Immature natural killer cell (primary cell): Measurements from ENCODE around the gene SLC19A1. TPM values are rescaled to one million over a fixed set of nuclear protein-coding genes. Genes with fewer than 3 reads are reported as not detected.

ENCODE experiments used
- DNase-seq, 3 donors: peaks; one replicate each; pipeline ENCODE4 v3.0.0; 2022; ENCODE audit warnings: mixed read lengths in 1 of 3
- H3K27ac Mint-ChIP-seq, 6 donors: one replicate each; pipeline ENCODE4 v1.8.0; 2020; ENCODE audit warnings: mixed read lengths in 6 of 6, mild to moderate bottlenecking in 5 of 6, inconsistent platforms in 4 of 6, moderate library complexity in 3 of 6
- H3K27me3 Mint-ChIP-seq, 3 donors: one replicate each; pipeline ENCODE4 v1.8.0; 2020 to 2021; ENCODE audit warnings: low read depth in 3 of 3, mild to moderate bottlenecking in 3 of 3, mixed read lengths in 3 of 3, moderate library complexity in 3 of 3, inconsistent platforms in 1 of 3
- H3K36me3 Mint-ChIP-seq, 3 donors: one replicate each; pipeline ENCODE4 v1.8.0; 2020; ENCODE audit warnings: mixed read lengths in 3 of 3, inconsistent platforms in 2 of 3, mild to moderate bottlenecking in 2 of 3
- H3K4me1 Mint-ChIP-seq, 2 donors: one replicate each; pipeline ENCODE4 v1.8.0; 2020; ENCODE audit warnings: inconsistent platforms in 2 of 2, mild to moderate bottlenecking in 2 of 2, mixed read lengths in 2 of 2, moderate library complexity in 1 of 2
- H3K4me3 Mint-ChIP-seq, 5 donors: one replicate each; pipeline ENCODE4 v1.8.0; 2020; ENCODE audit warnings: mild to moderate bottlenecking in 5 of 5, mixed read lengths in 5 of 5, inconsistent platforms in 3 of 5, moderate library complexity in 3 of 5
- H3K9me3 Mint-ChIP-seq, 6 donors: one replicate each; pipeline ENCODE4 v1.8.0; 2020; ENCODE audit warnings: mild to moderate bottlenecking in 6 of 6, mixed read lengths in 6 of 6, inconsistent platforms in 4 of 6, moderate library complexity in 3 of 6
- polyA plus RNA-seq, 3 donors: library from polyadenylated mRNA; unstranded; fragments of 300-500 nt; fragmentation: Illumina TruSeq; gene quantifications; one replicate each; pipeline ENCODE4 v1.2.3, GENCODE V29; 2021

The SLC19A1 gene
- polyA plus RNA-seq, 3 donors from 2014 or later: 0.84 to 7.1 (median 1.7) TPM

DNA sequence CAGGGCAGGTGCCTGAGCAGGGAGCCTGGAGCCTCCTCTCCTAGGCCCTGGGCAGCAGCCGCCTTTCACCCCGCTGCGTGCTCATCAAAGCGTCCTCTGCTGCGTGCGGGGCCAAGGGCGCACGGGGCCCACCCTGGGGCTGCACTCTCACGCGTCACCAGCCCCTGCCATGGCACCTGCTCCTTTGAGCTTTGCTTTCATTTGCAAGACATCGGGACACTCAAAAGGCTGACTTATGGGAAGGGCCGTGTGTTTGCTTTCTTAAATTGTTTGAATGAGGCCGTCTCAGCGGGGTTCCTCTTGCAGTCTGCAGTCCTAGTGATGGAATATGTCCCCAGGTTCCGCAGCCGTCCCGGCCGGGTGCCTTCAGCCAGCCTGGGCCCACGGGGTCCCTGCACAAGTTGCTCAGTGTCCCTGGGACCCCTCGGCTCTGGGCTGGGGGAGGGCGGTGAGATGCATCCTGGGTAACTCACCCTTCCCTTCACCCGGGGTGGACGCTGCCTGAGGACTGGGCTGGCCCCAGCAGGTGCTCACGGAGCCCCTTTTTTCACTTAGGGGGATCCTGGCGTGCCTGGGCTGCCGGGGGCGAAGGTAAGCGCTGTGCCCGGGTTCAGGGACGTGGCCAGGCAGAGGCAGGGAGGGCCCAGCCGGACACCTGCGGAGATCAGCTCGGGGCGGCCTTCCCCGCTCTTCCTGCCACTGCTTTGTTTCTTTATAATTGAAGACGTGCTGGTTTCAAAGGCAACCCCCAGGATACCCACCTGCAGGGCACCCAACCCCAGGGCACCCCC is 53.1 kb downstream of the SLC19A1 start:
- Mint-ChIP-seq H3K27ac (no peak overlapping the region), H3K4me3 (no peak overlapping the region)

DNA sequence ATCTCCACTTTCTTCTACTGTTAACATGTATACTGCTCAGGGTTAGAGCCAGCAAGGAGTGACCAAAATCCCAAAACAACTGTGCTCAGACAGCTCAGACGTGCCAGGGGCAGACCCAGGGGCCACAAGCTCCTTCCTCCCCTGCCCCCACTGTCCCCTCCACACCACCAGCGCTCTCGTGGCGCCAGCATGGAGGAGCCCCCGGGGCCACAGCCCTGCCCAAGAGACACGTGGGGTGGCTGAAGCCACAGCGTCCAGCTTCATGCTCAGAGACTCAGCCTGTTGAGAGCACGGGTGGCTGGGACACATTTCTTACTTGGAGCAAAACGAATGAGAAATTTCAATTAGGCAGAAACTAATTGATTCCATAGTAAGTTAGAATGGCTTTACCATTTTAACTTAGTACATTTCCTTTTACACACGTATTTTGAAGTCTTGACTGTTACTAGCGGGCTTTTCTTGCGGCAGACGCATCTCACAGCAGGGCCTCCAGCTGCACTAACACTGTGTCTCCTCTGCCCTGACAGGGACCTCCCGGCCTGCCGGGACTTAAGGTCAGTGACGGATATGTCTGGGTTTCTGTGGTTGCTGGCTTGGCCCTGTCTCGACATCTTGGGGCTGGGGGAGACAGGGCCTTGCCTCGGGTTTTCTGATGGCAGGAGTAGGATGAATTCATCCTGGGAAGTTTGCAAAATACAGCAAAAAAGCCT is 54.2 kb downstream of the SLC19A1 start:
- peaks cover 0 to 7% (median 0%) of the 10 kb centered on the region in 3 donors for H3K27me3 Mint-ChIP-seq
- no peak for DNase-seq

More for the DNA sequence above, 53.1 kb downstream of the SLC19A1 start:
- no peaks in the 10 kb centered on the region for H3K9me3 Mint-ChIP-seq
- H3K4me1 Mint-ChIP-seq: peaks cover 4 to 6% of the 10 kb centered on the region in 2 donors
- no peaks in the 10 kb centered on the region for H3K36me3 Mint-ChIP-seq
- peaks cover 0 to 4% (median 0%) of the 10 kb centered on the region in 3 donors for H3K27me3 Mint-ChIP-seq
- DNase-seq: no peak

DNA sequence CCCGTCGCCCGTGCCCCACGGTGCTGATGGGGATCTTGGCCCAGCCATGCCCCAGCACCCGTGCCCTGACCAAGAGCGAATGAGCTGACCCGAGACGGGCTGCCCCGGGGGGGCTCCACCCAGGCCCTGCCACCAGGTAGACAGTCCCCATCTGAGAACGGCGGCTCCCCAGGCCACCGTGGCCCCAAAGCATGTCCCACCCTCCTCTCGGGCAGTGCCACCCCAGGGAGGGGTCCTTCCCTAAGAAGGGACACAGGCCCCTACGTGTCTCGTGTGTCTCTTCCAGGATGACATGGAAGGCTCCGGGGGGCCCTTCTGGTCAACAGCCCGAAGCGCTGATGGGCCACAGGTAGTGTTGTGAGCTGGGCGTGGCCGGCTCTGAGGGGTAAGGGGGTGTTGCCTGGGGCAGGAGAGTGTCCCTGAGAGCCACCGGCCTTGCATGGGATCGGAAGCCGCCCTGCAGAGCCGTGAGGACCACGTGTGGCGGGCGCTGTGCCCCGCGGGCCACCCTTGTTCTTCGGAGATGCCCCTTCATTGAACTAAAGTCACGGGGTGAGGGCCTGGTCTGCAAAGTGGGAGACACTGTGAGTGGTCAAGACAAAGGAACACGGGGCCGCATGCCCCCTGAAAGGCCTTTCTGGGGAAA is 55.0 kb downstream of the SLC19A1 start:
- no peaks in the 10 kb centered on the region for H3K9me3 Mint-ChIP-seq
- peaks cover 20 to 23% of the 10 kb centered on the region in 2 donors for H3K4me1 Mint-ChIP-seq
- DNase-seq: no peak
- H3K27me3 Mint-ChIP-seq: peaks cover 0 to 7% (median 0%) of the 10 kb centered on the region in 3 donors
- no peak overlapping the region for H3K27ac Mint-ChIP-seq
- no peak overlapping the region for H3K4me3 Mint-ChIP-seq
- no peaks in the 10 kb centered on the region for H3K36me3 Mint-ChIP-seq

More for the DNA sequence above, 54.2 kb downstream of the SLC19A1 start:
- H3K9me3 Mint-ChIP-seq: no peaks in the 10 kb centered on the region
- no peak overlapping the region for H3K4me3 Mint-ChIP-seq
- H3K36me3 Mint-ChIP-seq: no peaks in the 10 kb centered on the region
- peaks cover 13 to 16% of the 10 kb centered on the region in 2 donors for H3K4me1 Mint-ChIP-seq
- no peak overlapping the region for H3K27ac Mint-ChIP-seq

DNA sequence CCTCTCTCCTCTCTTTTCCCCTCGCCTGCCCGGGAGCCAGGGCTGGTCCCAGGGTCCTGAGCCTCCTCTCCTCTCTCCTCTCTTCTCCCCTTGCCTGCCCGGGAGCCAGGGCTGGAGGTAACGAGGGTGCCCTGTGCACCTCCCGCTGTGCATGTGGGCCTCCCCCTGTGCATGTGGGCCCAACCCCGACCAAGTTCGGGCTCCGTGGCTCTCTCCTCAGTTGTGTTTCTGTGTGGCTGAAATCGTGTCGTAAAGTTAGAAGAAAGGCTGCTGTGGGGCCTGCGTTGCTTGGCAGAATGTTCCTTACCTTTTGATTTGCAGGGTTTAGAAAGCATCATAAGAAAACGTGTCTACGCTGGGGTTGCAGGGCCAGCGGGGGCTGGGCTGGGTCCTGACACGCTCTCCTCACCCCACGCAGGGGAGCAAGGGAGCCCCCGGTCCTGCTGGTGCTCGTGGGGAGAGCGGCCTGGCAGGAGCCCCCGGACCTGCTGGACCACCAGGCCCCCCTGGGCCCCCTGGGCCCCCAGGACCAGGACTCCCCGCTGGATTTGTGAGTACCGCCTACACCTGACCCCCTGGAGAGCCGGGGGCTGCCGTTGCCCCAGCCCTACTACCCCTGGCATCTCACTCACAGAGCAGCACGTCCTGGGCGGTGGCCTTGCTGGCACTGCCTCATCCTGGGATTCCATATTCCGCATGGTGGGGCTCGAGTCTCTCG is 55.6 kb downstream of the SLC19A1 start:
- no peaks in the 10 kb centered on the region for H3K36me3 Mint-ChIP-seq

DNA sequence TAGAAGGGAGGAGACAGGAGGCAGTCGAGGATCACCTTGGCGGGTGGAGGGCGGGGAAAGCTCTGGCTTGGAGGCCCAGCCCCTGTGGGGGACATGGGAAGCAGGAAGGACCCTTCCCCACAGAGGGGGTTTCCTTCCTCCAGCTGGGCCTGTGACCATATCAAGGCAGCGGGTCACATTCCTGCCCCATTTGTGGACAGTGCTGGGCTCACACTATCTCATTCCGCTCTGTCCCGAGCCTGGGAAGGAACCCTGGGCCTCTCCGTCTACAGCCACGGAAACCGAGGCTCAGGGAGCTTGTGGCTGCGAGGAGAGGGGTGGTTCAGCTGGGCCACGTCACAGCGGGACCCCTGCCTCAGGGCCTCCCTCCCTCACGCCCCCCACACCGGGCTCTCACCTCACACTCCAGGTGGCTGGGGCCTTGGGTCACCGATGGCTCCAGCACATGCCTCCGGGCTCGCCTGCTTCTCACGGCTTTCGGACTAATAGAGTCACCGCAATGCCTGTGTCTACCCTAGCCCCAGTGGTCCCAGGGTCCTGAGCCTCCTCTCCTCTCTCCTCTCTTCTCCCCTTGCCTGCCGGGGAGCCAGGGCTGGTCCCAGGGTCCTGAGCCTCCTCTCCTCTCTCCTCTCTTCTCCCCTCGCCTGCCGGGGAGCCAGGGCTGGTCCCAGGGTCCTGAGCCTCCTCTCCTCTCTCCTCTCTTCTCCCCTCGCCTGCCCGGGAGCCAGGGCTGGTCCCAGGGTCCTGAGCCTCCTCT is 56.4 kb downstream of the SLC19A1 start:
- Mint-ChIP-seq H3K4me3 (no peak overlapping the region), H3K27ac (no peak overlapping the region), H3K4me1 (peaks cover 21 to 23% of the 10 kb centered on the region in 2 donors), H3K9me3 (no peaks in the 10 kb centered on the region), H3K36me3 (no peaks in the 10 kb centered on the region), H3K27me3 (peaks cover 0 to 4% (median 0%) of the 10 kb centered on the region in 3 donors)
- DNase-seq: no peak

More for the DNA sequence above, 55.6 kb downstream of the SLC19A1 start:
- peaks cover 21 to 23% of the 10 kb centered on the region in 2 donors for H3K4me1 Mint-ChIP-seq
- no peaks in the 10 kb centered on the region for H3K9me3 Mint-ChIP-seq
- no peak overlapping the region for H3K27ac Mint-ChIP-seq
- no peak for DNase-seq
- no peak overlapping the region for H3K4me3 Mint-ChIP-seq
- peaks cover 0 to 4% (median 0%) of the 10 kb centered on the region in 3 donors for H3K27me3 Mint-ChIP-seq

DNA sequence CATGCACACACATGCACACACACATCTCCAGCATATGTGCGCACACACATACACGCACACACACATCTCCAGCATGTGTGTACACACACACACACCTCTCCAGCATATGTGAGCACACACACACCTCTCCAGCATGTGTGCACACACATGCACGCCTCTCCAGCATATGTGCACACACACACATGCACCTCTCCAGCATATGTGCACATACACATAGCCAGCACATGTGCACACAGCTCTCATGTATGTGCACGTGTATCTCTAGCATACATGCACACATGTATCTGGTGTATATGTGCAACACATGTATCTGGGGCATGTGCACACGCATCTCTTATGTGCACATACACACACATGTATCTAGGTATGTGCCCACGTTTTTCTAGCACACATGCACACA is 57.9 kb downstream of the SLC19A1 start:
- H3K27me3 Mint-ChIP-seq: peaks cover 0 to 6% (median 0%) of the 10 kb centered on the region in 3 donors
- H3K27ac Mint-ChIP-seq: peak overlapping the region; percentile 67 to 89 (median 78)
- H3K4me1 Mint-ChIP-seq: peaks cover 24 to 27% of the 10 kb centered on the region in 2 donors
- H3K9me3 Mint-ChIP-seq: no peaks in the 10 kb centered on the region
- DNase-seq: no peak
- H3K36me3 Mint-ChIP-seq: no peaks in the 10 kb centered on the region
- H3K4me3 Mint-ChIP-seq: peak overlapping the region; percentile 52 to 68 (median 64)

DNA sequence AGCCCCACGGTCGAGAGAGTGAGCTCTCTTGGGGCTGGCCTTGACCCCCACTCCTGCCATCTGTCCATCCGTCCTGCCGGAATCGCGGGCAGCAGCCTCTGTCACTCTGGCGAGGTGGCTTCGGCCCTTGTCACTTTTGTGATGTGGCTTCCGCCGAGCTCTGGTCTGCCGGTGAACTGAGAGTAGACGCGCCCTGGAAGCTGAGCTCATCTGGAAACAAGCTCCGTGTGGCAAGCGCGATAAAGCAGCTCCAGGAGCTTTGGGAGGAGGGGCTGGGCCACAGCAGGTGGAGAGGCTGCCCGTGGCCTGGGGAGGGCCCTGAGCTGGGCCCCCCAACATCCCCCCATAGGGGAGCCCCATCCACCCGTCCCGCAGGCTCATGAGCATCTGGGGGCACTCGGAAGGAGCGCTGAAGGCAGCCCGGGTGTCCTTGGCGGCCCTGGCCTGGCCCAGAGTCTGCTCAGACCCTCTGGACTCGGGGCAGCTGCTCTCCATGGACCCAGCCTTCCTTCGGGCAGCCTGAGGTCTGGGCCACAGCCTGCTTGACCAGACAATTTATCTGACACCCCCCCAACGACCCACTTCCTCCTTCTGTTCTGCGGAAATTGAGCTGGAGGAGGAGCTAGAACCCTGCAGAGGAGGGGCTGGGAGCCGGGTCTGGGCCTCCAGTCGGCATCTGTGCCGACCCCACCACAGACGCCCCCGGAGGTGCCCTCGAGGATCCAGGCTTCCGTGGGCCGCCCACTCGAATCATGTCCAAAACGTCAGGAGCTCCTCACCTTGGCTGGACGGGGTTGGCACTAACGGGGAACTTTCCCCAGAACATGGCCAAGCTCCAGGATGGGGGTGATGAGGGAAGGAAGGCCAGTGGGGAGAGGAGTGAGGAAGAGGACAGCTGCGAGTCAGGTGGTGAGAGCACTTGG is 59.1 kb downstream of the SLC19A1 start:
- Mint-ChIP-seq H3K9me3 (no peaks in the 10 kb centered on the region), H3K4me3 (peak overlapping the region; percentile 71 to 87 (median 85)), H3K27ac (peak overlapping the region; percentile 77 to 94 (median 92)), H3K36me3 (no peaks in the 10 kb centered on the region), H3K4me1 (peaks cover 35 to 37% of the 10 kb centered on the region in 2 donors), H3K27me3 (peaks cover 0 to 10% (median 0%) of the 10 kb centered on the region in 3 donors)
- DNase-seq: peak; percentile 31 to 44 (median 43)

DNA sequence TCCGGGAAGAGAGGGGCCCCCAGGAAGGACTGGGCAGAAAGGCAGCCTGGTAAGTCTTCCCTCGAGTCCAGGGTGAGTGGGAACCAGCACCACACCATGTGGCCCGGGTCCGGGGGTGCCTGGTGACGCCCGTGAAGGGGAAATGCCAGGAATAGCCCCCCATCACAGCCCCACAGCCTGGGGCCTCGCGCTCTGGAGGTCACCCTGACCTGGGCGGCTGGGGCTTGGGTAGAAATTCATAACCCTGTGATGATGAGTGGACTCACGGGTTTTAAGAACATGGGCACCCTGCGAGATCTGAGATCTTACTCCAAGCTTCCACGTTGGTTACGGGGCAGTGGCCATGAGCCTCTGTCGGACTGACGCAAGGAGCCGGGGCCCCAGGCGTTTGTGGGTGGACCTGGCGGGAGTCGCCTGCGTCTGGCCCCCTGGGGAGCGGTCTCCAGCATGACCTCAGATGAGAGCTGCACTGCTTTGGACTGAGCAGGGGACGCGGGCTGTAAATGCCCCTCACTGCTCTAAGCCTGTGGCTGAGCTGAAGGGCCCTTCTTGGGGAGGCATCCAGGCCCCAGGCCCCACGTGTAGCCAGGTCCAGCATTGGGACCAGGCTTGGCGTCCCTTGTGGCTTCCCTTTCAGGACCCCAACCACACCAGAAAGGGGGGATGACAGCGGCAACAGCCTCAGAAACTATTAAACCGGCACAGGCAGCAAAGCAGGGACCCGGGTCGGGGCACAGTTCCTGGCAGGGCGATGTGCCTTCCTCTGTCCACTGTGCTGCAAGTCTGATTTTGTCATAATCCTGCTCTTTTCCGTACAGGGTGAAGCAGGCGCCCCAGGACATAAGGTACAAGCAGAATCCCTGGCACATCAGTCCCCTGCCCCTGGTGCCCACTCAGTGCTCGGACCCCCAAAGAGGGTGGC is 60.0 kb downstream of the SLC19A1 start:
- no peaks in the 10 kb centered on the region for H3K36me3 Mint-ChIP-seq
- H3K4me1 Mint-ChIP-seq: peaks cover 38 to 42% of the 10 kb centered on the region in 2 donors
- H3K27me3 Mint-ChIP-seq: peaks cover 0 to 10% (median 2%) of the 10 kb centered on the region in 3 donors
- peak overlapping the region; percentile 71 to 87 (median 85) for H3K4me3 Mint-ChIP-seq
- H3K9me3 Mint-ChIP-seq: no peaks in the 10 kb centered on the region
- DNase-seq: no peak
- H3K27ac Mint-ChIP-seq: peak overlapping the region; percentile 77 to 94 (median 92)

DNA sequence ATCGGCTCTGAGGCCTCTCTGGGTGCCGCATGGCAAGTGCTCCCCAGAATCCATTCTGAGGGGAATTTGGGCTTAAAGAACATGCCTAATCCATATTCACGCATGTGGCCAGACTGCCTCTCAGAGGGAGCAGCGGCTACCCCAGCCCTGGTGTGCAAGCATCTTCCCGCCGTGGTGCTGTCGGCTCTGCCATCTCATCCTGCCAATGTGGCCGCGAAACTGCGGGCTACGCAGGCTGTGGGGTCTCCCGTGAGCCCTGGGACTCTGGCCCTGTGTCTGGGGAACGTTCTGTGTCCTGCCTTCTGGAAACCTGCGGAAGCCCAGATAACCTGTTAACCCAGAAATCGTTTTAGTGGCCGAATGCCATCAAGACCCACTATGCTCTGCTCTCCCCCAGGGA is 60.7 kb downstream of the SLC19A1 start:
- Mint-ChIP-seq H3K4me3 (no peak overlapping the region), H3K4me1 (peaks cover 41 to 45% of the 10 kb centered on the region in 2 donors), H3K36me3 (no peaks in the 10 kb centered on the region), H3K9me3 (no peaks in the 10 kb centered on the region), H3K27ac (no peak overlapping the region), H3K27me3 (peaks cover 0 to 12% (median 4%) of the 10 kb centered on the region in 3 donors)
- no peak for DNase-seq

DNA sequence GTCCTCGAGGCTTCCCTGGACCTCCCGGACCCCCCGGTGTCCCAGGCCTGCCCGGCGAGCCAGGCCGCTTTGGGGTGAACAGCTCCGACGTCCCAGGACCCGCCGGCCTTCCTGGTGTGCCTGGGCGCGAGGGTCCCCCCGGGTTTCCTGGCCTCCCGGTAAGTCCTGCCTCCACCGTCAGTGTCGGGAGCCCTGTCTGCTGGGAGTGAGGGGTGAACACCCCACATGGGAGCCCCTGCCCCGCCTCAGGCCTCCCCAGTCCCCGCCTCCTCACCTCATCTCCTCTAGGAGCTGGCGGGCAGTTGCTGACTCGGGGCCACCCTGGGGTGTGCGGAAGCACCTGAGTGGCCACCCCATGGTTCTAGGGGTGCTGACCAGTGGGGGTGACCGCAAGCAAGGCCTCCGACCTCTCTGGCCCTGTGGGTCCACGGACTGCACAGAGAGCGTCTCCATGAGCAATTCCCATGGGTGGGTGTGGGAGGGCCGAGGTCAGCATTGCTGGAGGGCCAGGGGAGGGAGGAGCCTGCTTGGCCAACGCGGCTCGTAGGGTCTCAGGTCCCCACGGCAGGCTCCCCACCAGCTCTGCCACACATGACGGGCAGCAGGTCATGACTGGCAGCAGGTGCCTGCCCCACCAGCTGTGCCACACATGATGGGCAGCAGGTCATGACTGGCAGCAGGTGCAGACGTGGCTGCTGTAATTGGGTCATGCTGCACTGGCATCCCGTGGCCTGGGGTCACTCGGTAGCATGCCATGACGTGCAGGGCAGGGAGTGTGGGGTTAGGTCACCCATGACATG is 61.3 kb downstream of the SLC19A1 start:
- H3K36me3 Mint-ChIP-seq: no peaks in the 10 kb centered on the region
- H3K4me1 Mint-ChIP-seq: peaks cover 42 to 47% of the 10 kb centered on the region in 2 donors

More for the DNA sequence above, 61.3 kb downstream of the SLC19A1 start:
- Mint-ChIP-seq H3K27me3 (peaks cover 2 to 11% (median 7%) of the 10 kb centered on the region in 3 donors), H3K9me3 (no peaks in the 10 kb centered on the region), H3K27ac (no peak overlapping the region), H3K4me3 (no peak overlapping the region)
- no peak for DNase-seq
